ENCODE measurements around the gene DDX25. TPM values are rescaled to one million over a fixed set of nuclear protein-coding genes. Genes with fewer than 3 reads are reported as not detected.

The DDX25 gene
- total RNA-seq, 1 experiment from 2014 or later: 0.37 TPM

DNA sequence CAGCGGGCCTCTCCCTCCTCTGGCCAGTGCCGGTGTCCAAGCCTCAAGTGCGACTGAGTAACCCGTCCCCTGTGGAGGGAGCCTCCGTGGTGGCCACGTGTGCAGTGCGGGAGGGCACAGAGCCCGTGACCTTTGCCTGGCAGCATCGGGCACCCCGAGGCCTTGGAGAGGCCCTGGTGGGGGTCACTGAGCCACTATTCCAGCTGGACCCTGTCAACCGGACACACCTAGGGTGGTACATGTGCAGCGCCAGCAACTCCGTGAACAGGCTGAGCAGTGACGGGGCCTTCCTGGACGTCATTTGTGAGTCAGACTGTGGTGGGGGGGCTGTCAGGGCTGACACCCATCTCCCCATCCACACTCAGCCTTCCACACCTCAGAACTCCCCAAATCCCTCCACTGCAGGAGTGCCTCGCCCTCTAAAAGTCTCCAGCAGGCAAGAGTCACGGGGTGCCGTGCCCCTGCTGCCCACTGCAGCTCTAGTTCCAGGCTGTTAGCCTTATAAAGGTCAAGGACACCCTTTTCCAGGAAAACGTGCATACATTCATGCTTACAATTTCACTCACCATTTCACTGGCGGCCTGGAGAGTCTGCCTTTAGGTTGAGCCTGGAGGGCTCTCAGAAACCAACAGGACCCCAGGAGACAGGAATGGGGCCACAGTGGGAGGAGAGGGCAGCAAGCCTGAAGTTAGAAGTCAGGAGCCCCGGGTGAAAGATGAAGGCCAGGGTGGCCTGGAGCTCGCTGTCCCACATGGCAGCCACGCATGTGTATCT, 44.2 kb downstream of the DDX25 start:
- Histone ChIP-seq H3K9me3 (ENCODE audit: control insufficient read depth in 1 of 2, insufficient read depth in 1 of 2, low read depth in 1 of 2, low read length in 2 of 2) (no peaks in the 10 kb centered on the region), H3K79me2 (ENCODE audit: insufficient read depth, low read length) (no peaks in the 10 kb centered on the region), H3K27ac (ENCODE audit: low read depth, low read length) (no peak overlapping the region), H4K20me1 (ENCODE audit: insufficient read depth) (no peaks in the 10 kb centered on the region), H3K36me3 (ENCODE audit: control insufficient read depth in 1 of 2, insufficient read depth in 2 of 2, low read length in 2 of 2) (no peaks in the 10 kb centered on the region), H2AFZ (ENCODE audit: low read depth, low read length, poor library complexity, severe bottlenecking) (no peak overlapping the region), H3K9me2 (ENCODE audit: insufficient read depth) (no peaks in the 10 kb centered on the region), H3K27me3 (ENCODE audit: insufficient read depth, low read length) (no peaks in the 10 kb centered on the region), H3K9ac (ENCODE audit: low read length) (no peak overlapping the region), H3K4me2 (ENCODE audit: low read length) (no peak overlapping the region), H3K4me1 (ENCODE audit: control insufficient read depth in 1 of 2, insufficient read depth in 2 of 2, low read length in 2 of 2) (peaks cover 7 to 10% of the 10 kb centered on the region in 2 experiments), H3K4me3 (replicated peaks in 1 of 2; ENCODE audit: low read depth in 1 of 2, low read length in 2 of 2) (no peak overlapping the region)
- ChIA-PET CTCF (interaction anchor here (0.5 kb wide), 1 partner anchor 407 kb away, joined by 4 read pairs; the partner anchor contains the start of gene ST3GAL4), RAD21 (ENCODE audit: low non-redundant PET in 1 of 2, low total read pairs in 2 of 2, uncharacterized antibody in 2 of 2, unreplicated experiment in 2 of 2) (no interaction called here), POLR2A (no interaction called here)
- intact Hi-C loops (cut with micrococcal nuclease): no loop called here
- ATAC-seq (no peak), DNase-seq (ENCODE audit: low read depth, low spot score) (no peak)
- TF ChIP-seq JUND (IDR thresholded peaks at IDR 0.05) (no peak), YY1 (IDR thresholded peaks at IDR 0.05; ENCODE audit: extremely low read depth, insufficient replicate concordance, low read depth, low read length) (no peak), ZNF274 (IDR thresholded peaks at IDR 0.05; ENCODE audit: low read depth, low read length) (no peak), POLR2A (IDR thresholded peaks at IDR 0.05; ENCODE audit: borderline replicate concordance, extremely low read depth, insufficient read depth, insufficient read length) (no peak), SP1 (IDR thresholded peaks at IDR 0.05; ENCODE audit: low read depth) (no peak), ZFX (IDR thresholded peaks at IDR 0.05) (no peak), ELF1 (IDR thresholded peaks at IDR 0.05; ENCODE audit: borderline replicate concordance, low read depth) (no peak), RAD21 (IDR thresholded peaks at IDR 0.05; ENCODE audit: low read depth) (no peak), EGR1 (IDR thresholded peaks at IDR 0.05; ENCODE audit: low read depth) (no peak), TCF7L2 (IDR thresholded peaks at IDR 0.05; ENCODE audit: borderline replicate concordance, extremely low read depth, insufficient read depth, insufficient read length) (no peak), CBX3 (IDR thresholded peaks at IDR 0.05; ENCODE audit: low read depth) (no peak), POLR2AphosphoS5 (IDR thresholded peaks at IDR 0.05; ENCODE audit: low read depth, low read length) (no peak)
- TF ChIP-seq, protein P1, sequence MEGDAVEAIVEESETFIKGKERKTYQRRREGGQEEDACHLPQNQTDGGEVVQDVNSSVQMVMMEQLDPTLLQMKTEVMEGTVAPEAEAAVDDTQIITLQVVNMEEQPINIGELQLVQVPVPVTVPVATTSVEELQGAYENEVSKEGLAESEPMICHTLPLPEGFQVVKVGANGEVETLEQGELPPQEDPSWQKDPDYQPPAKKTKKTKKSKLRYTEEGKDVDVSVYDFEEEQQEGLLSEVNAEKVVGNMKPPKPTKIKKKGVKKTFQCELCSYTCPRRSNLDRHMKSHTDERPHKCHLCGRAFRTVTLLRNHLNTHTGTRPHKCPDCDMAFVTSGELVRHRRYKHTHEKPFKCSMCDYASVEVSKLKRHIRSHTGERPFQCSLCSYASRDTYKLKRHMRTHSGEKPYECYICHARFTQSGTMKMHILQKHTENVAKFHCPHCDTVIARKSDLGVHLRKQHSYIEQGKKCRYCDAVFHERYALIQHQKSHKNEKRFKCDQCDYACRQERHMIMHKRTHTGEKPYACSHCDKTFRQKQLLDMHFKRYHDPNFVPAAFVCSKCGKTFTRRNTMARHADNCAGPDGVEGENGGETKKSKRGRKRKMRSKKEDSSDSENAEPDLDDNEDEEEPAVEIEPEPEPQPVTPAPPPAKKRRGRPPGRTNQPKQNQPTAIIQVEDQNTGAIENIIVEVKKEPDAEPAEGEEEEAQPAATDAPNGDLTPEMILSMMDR (IDR thresholded peaks at IDR 0.05 in 2 of 3, conservative IDR thresholded peaks at IDR 0.05 in 1 of 3; ENCODE audit: borderline replicate concordance in 1 of 3, insufficient read depth in 1 of 3, low read depth in 2 of 3, low read length in 2 of 3): no peak
- TF ChIP-seq, protein P2, sequence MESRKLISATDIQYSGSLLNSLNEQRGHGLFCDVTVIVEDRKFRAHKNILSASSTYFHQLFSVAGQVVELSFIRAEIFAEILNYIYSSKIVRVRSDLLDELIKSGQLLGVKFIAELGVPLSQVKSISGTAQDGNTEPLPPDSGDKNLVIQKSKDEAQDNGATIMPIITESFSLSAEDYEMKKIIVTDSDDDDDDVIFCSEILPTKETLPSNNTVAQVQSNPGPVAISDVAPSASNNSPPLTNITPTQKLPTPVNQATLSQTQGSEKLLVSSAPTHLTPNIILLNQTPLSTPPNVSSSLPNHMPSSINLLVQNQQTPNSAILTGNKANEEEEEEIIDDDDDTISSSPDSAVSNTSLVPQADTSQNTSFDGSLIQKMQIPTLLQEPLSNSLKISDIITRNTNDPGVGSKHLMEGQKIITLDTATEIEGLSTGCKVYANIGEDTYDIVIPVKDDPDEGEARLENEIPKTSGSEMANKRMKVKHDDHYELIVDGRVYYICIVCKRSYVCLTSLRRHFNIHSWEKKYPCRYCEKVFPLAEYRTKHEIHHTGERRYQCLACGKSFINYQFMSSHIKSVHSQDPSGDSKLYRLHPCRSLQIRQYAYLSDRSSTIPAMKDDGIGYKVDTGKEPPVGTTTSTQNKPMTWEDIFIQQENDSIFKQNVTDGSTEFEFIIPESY (IDR thresholded peaks at IDR 0.05; ENCODE audit: extremely low read depth, insufficient replicate concordance, low read length): no peak
- TF ChIP-seq, protein P3, sequence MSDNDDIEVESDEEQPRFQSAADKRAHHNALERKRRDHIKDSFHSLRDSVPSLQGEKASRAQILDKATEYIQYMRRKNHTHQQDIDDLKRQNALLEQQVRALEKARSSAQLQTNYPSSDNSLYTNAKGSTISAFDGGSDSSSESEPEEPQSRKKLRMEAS (IDR thresholded peaks at IDR 0.05): no peak
- TF ChIP-seq, protein P4, sequence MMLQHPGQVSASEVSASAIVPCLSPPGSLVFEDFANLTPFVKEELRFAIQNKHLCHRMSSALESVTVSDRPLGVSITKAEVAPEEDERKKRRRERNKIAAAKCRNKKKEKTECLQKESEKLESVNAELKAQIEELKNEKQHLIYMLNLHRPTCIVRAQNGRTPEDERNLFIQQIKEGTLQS (IDR thresholded peaks at IDR 0.05): no peak
- BruUV-seq (replicated peaks): no TSS peak
